ENCODE measurements around the gene SLC12A8. TPM values are rescaled to one million over a fixed set of nuclear protein-coding genes. Genes with fewer than 3 reads are reported as not detected.

The SLC12A8 gene
- polyA plus RNA-seq, 1 of the 3 experiments (the other 2 are of a cell fraction) = 7.5 TPM

DNA sequence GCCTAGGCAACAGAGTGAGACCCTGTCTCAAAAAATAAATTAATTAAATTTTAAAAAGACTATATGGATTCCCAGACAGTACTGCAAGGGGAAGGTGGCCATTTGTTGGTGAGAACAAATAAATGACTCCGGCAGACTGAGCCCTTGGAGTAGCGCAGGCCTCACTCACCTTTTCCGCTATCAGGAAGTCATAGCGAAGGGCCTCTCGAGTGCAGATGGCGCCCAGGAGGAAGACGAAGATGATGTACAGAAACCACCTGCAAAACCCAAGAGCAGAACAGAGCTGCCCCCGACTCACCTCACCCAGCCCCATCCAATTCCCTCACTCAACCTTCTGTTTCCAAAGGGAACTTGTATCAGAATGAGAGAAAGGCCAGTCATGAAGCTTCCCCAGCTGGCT is 93.9 kb downstream of the SLC12A8 start:
- TF ChIP-seq, protein P1, sequence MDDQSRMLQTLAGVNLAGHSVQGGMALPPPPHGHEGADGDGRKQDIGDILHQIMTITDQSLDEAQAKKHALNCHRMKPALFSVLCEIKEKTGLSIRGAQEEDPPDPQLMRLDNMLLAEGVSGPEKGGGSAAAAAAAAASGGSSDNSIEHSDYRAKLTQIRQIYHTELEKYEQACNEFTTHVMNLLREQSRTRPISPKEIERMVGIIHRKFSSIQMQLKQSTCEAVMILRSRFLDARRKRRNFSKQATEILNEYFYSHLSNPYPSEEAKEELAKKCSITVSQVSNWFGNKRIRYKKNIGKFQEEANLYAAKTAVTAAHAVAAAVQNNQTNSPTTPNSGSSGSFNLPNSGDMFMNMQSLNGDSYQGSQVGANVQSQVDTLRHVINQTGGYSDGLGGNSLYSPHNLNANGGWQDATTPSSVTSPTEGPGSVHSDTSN (IDR thresholded peaks at IDR 0.05) = no peak
- TF ChIP-seq, protein P2, sequence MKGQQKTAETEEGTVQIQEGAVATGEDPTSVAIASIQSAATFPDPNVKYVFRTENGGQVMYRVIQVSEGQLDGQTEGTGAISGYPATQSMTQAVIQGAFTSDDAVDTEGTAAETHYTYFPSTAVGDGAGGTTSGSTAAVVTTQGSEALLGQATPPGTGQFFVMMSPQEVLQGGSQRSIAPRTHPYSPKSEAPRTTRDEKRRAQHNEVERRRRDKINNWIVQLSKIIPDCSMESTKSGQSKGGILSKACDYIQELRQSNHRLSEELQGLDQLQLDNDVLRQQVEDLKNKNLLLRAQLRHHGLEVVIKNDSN (IDR thresholded peaks at IDR 0.05; ENCODE audit: borderline replicate concordance, low read depth) = no peak
- TF ChIP-seq FOSL2 (IDR thresholded peaks at IDR 0.05; ENCODE audit: borderline replicate concordance, low read depth) (no peak), EP300 (IDR thresholded peaks at IDR 0.05; ENCODE audit: borderline replicate concordance in 1 of 2, low read depth in 1 of 2, low read length in 1 of 2) (no peak), GABPA (IDR thresholded peaks at IDR 0.05; ENCODE audit: low read depth) (no peak)
- TF ChIP-seq, protein P3, sequence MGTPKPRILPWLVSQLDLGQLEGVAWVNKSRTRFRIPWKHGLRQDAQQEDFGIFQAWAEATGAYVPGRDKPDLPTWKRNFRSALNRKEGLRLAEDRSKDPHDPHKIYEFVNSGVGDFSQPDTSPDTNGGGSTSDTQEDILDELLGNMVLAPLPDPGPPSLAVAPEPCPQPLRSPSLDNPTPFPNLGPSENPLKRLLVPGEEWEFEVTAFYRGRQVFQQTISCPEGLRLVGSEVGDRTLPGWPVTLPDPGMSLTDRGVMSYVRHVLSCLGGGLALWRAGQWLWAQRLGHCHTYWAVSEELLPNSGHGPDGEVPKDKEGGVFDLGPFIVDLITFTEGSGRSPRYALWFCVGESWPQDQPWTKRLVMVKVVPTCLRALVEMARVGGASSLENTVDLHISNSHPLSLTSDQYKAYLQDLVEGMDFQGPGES (IDR thresholded peaks at IDR 0.05; ENCODE audit: low read depth, low read length) = no peak
- Histone ChIP-seq H3K27ac (ENCODE audit: low read depth in 2 of 2, low read length in 1 of 2) (no peak overlapping the region), H3F3A (replicated peaks; ENCODE audit: insufficient read depth) (no peaks in the 10 kb centered on the region), H3K4me2 (no peak overlapping the region), H3K79me2 (ENCODE audit: insufficient read depth) (no peaks in the 10 kb centered on the region), H3K4me1 (ENCODE audit: control insufficient read depth in 1 of 2, insufficient read depth in 2 of 2, low read depth in 1 of 2, low read length in 1 of 2) (peaks cover 0 to 43% of the 10 kb centered on the region in 2 experiments; a peak in 3 of 4 replicates), H3K9ac (no peak overlapping the region), H3K27me3 (ENCODE audit: insufficient read depth) (no peaks in the 10 kb centered on the region), H3K9me2 (no peaks in the 10 kb centered on the region), H3K36me3 (replicated peaks in 1 of 2; ENCODE audit: control insufficient read depth in 1 of 2, insufficient read depth in 2 of 2, low read length in 1 of 2) (no peaks in the 10 kb centered on the region), H3K4me3 (ENCODE audit: low read depth in 2 of 2, low read length in 1 of 2) (no peak overlapping the region), H3K9me3 (no peaks in the 10 kb centered on the region), H4K20me1 (ENCODE audit: insufficient read depth) (no peaks in the 10 kb centered on the region), H2AFZ (ENCODE audit: low read depth) (no peak overlapping the region)
- ChIA-PET CTCF (interaction anchor here (1.2 kb wide), 1 partner anchor 123 kb away, joined by 4 read pairs; no protein-coding TSS in a partner anchor), POLR2A (no interaction called here)
- no peak for DNase-seq
- 96% methylated on average over 8 of the region's 8 CpGs for WGBS (ENCODE audit: low lambda C conversion rate)

DNA sequence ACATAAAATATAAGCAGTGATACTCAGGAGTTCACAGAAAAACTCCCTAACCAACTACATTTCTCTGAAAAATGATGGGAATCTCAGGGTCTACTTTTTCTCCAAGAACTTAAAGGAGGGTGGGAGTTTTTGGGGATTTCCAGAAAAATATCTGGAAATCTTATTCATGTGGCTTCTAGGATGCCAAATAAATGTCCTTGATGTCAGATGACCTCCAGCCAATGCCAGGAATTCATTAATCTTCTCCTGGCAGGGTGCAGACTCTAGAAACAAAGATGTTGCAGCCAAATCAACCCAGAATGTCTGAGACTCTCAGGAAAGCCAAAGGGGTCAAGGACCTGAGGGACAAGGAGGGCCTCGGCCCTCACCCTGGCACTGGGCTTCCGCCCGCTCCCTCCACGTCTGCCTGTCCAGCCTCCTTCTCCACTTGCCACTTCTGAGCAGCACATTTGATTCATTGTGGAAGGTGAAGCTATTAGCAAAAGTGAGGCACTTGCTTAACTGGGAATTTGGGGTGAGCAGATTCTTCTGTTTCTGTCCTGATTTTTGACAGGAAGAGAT is 94.8 kb downstream of the SLC12A8 start:
- TF ChIP-seq, protein P4, sequence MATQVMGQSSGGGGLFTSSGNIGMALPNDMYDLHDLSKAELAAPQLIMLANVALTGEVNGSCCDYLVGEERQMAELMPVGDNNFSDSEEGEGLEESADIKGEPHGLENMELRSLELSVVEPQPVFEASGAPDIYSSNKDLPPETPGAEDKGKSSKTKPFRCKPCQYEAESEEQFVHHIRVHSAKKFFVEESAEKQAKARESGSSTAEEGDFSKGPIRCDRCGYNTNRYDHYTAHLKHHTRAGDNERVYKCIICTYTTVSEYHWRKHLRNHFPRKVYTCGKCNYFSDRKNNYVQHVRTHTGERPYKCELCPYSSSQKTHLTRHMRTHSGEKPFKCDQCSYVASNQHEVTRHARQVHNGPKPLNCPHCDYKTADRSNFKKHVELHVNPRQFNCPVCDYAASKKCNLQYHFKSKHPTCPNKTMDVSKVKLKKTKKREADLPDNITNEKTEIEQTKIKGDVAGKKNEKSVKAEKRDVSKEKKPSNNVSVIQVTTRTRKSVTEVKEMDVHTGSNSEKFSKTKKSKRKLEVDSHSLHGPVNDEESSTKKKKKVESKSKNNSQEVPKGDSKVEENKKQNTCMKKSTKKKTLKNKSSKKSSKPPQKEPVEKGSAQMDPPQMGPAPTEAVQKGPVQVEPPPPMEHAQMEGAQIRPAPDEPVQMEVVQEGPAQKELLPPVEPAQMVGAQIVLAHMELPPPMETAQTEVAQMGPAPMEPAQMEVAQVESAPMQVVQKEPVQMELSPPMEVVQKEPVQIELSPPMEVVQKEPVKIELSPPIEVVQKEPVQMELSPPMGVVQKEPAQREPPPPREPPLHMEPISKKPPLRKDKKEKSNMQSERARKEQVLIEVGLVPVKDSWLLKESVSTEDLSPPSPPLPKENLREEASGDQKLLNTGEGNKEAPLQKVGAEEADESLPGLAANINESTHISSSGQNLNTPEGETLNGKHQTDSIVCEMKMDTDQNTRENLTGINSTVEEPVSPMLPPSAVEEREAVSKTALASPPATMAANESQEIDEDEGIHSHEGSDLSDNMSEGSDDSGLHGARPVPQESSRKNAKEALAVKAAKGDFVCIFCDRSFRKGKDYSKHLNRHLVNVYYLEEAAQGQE (IDR thresholded peaks at IDR 0.05; ENCODE audit: low read depth, low read length) = no peak
- TF ChIP-seq JUND (IDR thresholded peaks at IDR 0.05) (no peak), TCF12 (IDR thresholded peaks at IDR 0.05) (no peak), EZH2phosphoT487 (IDR thresholded peaks at IDR 0.05; ENCODE audit: borderline replicate concordance, low read depth) (no peak), NFIC (IDR thresholded peaks at IDR 0.05; ENCODE audit: borderline replicate concordance) (peak; percentile 25; the same call in 1 of the 2 replicates)
- TF ChIP-seq, protein P1 (IDR thresholded peaks at IDR 0.05) = peak; percentile 34; the same call in 1 of the 2 replicates
- H3K9ac ChIP-seq = no peak overlapping the region
- no peak for DNase-seq
- no peak overlapping the region for H3K27ac ChIP-seq (ENCODE audit: low read depth in 2 of 2, low read length in 1 of 2)
- H3K36me3 ChIP-seq (replicated peaks in 1 of 2; ENCODE audit: control insufficient read depth in 1 of 2, insufficient read depth in 2 of 2, low read length in 1 of 2) = no peaks in the 10 kb centered on the region
- H2AFZ ChIP-seq (ENCODE audit: low read depth) = no peak overlapping the region
- H3K79me2 ChIP-seq (ENCODE audit: insufficient read depth) = no peaks in the 10 kb centered on the region
- no peak overlapping the region for H3K4me3 ChIP-seq (ENCODE audit: low read depth in 2 of 2, low read length in 1 of 2)
- H3F3A ChIP-seq (replicated peaks; ENCODE audit: insufficient read depth) = no peaks in the 10 kb centered on the region
- H3K4me1 ChIP-seq (ENCODE audit: control insufficient read depth in 1 of 2, insufficient read depth in 2 of 2, low read depth in 1 of 2, low read length in 1 of 2) = peaks cover 0 to 40% of the 10 kb centered on the region in 2 experiments; a peak in 3 of 4 replicates
- H3K9me2 ChIP-seq = no peaks in the 10 kb centered on the region
- H3K27me3 ChIP-seq (ENCODE audit: insufficient read depth) = no peaks in the 10 kb centered on the region
- no peaks in the 10 kb centered on the region for H4K20me1 ChIP-seq (ENCODE audit: insufficient read depth)
- no peak overlapping the region for H3K4me2 ChIP-seq
- H3K9me3 ChIP-seq = no peaks in the 10 kb centered on the region
- WGBS (ENCODE audit: low lambda C conversion rate) = no CpG with 5 or more reads among the region's 4 CpGs
- CTCF ChIA-PET = interaction anchor here (1.4 kb wide), 1 partner anchor 216 kb away, joined by 3 read pairs; no protein-coding TSS in a partner anchor
- POLR2A ChIA-PET = no interaction called here

Data from SK-N-SH (cell line).